GM18909 (cell line): ENCODE results near the gene VANGL2.

Experiments used
- ATAC-seq: cut with Tn5 transposase; IDR thresholded peaks from one replicate; pipeline ENCODE4 v1.9.1; 2021; ENCODE audit warnings: mild to moderate bottlenecking; ENCODE audit not compliant: unreplicated experiment, poor library complexity

The VANGL2 gene

DNA sequence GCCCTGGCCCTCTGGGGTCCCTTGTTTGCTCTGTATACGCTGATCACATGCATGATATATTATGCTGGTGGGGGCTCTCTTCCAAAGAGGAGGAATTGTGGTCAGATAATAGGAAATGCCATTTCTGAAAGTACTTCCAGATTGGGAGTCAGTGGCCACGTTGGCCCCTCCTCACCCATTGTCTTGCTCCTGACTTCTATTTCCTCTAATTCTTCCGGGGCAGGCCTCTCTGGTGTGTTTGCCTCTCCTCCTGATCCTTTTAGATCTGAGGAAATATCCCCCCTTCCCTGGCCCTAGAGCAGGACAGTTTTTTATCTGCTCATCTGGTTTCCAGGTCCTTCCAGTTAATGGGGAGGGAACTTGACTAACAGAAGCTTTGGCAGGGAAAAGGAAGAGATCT lies 2.9 kb downstream of the VANGL2 start:
- ATAC-seq, result no peak

DNA sequence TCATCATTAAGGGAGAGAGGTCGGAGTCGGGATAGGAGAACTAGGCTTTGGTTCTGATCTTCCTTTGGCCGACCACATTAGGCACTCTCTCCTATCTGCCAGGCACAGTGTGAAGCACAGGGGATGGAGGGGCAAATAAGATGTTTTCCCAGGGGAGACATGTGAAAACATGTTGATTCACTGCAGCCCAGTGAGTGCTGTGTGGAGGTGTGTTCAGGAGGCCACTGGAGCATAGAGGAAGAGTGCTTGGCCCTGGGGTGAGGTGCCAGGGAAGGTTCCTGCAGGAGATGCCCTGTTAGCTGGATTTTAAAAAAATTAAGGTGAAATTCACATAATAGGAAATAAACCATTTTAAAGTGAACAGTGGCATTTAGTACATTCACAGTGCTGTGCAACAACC lies 3.7 kb downstream of the VANGL2 start:
- ATAC-seq, result no peak

DNA sequence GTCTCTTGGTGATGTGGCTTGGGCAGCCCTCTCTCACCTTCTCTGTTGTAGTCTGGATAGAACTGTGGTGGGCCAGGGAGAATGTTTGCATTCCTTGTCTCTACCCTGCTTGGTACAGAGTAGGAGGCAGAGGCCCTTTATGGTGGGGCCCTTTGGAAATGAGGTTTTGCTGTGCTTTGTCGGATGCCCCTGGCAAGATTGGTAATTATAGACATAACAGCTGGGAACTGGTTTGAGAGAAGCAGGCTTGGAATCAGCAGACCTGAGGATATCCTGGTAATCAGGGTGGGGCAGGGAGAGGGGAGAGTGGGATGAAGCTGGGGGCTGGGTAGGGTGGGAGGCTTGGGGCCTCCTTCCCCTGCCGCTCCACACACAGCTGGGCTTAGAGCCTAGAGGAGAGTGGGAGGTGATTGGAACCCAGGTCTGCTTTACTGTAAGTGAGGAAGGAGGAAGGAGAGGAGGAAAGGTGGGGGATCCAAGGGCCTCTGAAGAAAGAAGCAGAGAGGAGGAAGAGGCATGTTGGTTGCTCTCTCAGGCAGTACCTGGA lies 5.0 kb downstream of the VANGL2 start:
- ATAC-seq, result no peak

DNA sequence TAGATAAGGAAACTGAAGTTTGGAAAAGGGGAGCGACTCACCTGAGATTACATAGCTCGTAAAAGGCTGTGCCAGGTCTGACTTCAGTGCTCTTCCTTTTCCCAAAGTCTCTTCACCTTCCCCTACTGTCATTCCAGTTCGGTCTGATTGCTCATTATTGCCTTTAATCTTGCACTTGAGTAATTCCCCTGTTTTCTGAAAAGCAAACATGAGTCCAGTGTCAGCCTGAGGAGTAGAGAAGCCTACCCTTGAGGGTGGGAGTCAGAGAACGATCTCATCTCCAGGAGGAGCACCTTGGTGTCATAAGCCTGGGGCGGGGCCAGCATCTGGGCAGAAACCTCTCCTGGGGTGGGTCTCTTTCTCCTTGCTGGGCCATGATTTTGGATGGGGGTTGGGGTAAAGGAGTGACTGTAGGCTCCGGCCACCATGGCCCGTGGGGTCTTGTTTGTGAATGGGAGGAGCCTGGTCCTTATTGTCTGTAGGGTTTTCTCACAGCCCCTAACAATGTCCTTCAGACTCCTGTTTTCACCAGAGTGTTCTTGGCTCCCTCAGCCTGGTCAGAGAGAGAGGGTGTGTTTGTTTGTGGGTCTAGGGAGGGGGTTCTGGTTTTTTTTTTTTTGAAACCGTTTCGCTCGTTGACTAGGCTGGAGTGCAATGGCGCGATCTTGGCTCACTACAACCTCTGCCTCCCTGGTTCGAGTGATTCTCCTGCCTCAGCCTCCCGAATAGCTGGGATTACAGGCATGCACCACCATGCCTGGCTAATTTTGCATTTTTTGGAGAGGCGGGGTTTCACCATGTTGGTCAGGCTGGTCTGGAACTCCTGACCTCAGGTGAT lies 6.0 kb downstream of the VANGL2 start:
- ATAC-seq, result no peak

DNA sequence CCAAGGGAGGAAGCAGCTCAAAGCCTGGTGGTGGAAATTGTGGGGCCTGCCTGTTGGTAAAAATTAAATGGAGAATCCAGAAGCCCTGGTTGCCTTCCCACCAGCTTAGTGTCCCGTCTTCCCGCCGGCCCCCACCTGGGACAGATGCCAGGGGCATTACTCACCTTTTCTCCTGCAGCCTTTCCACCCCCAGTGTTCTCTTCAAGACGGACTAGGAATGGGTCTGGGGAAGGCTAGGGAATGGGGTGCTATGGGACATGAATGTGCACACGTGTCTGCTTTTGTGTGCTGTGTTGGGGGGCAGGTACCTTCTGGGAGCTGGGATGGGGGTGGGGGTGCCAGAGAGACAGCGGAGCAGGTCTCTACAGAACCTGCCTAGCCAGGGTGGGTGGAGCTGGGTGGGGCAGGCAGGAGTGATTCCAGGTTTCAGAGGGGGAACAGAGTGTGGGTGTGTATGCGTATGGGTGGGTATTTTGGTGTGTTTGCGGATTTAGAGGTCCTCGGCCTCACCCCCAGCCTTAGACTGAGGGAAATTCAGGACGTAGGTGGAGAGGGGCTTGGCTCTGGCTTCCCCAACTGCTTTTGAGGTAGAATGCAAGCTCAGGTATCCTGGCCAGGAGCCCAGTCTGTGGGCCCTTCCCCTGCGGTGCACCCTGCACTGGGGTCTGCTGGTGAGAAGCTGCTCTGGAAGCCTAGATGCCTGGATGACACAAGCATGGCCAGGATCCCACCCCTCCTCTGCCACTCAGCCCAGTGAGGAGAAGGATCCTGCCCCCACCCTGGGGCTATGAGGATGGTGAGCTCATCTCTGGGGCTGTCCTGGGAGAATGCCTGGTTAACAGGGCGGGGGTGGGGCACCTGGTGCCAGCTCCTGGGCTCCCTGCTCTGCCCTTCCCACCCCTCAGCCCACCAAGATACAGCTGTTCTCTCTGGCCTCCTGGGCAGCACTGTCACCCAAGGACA lies 7.8 kb downstream of the VANGL2 start:
- no peak for ATAC-seq

DNA sequence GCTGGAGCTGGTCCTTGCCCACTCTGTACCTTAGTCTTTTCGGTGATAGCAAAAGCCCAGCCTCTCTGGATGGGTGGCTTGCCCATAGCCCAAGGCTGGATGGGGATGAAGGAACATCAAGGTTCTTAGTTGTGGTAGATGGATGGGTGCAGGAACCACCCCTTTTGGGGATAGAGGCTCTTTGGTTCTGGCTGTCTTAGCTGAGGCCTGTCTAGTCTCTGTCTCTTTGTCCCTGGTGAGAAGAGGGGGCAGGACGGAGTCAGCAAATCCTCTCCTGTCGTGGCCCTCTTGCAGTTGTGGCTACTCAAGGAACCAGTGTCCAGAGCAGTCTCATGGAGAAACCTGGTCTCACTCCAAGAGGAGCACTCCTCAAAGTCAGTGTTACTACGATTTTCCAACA lies 8.5 kb downstream of the VANGL2 start:
- ATAC-seq, result no peak

DNA sequence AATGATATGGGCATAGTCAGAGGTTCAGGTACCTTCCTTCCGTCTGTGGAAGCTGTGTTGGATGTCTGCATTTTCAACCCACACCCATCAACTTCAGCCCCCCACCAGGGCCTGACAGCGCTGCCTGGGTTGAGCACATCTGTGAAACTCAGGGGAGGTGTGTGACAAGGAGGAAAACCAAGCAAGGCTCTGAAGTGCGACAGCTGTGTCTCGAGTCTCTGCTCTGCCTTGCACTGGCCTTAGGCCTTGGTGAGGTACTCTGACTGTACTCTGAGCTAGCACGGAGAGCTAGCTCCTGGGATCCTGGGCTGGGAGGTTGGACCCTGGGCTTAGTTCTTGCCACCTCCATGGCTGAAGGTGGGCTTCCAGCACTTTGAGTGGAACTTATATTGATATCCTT lies 9.1 kb downstream of the VANGL2 start:
- ATAC-seq, result no peak

DNA sequence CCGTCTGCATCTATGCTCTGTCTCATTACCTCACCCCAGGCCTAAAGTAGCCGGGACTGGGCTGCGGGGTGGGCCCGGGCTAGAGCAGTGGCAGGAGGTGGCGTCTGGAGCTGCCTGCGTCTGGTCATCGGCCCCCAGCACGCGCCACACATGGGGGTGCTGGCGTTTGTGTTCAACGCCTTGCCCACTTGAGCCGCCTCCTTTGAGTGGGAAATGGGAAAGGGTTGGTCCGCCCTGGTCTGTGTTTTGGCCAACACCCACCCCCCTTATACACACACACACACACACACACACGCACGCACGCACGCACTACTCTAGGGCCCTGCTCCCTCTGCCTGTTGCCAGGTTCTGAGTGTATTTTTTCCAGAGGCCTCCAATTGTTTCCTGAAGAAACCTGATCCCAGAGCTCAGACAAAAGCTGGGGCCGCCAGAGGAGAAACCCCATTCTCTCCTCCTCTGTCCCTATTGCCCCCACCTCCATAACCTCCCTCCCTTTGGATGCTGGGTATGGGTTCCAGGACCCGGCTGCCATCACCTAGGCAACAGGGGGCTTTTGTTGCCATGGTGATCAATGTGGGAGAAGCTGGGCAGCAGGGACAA lies 10.1 kb downstream of the VANGL2 start:
- ATAC-seq, result no peak

DNA sequence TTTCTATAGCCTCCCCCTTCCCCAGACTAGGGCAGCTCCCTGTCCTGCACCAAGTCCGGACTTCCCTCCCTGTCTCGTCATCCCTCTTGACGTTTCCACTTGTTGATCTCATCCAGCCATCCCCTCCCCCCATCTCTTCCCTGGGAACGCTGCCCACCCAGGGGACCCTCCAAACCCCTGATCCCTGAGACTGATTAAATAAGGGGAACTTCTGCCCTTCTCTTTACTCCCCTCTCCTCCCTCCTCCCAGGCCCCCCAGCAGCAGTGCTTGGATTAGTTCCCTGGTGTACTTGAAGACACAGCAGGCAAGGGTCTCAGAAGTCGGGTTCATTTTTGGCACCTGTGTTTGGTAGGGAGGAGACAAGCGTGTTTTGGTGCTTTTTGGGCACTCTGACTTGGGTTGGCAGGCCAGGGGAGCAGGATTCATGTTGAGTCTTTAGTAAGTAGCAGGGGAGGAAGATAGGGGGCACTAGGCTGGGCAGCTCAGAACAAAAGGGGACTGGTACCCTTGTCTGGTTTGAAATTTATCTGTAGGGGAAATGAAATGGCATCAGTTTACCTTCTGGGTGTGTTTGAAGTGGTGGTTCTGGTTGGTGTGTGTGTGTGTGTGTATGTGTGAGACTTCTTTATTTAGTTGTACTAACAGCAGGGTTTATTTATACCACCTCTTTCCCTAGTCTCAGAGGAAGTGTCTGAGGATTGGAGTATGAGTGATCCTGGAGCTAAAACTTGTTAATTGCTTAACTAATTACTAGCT lies 11.1 kb downstream of the VANGL2 start:
- ATAC-seq, result no peak

DNA sequence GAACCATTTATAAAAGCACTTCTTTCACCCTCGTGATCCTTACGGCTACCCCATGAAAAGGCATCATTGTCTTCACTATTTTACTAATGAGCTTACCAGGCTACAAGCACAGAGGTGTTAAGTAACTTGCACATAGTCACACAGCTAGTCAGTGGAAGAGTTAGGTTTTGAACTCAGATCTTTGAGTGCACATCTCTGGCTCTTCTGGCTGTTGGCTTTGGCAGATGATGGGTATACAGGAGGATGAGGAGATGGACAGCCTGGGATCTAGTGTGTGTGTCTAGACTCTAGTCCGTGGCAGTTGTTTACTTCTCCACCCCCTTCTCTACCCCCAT lies 11.6 kb downstream of the VANGL2 start:
- ATAC-seq, result no peak

DNA sequence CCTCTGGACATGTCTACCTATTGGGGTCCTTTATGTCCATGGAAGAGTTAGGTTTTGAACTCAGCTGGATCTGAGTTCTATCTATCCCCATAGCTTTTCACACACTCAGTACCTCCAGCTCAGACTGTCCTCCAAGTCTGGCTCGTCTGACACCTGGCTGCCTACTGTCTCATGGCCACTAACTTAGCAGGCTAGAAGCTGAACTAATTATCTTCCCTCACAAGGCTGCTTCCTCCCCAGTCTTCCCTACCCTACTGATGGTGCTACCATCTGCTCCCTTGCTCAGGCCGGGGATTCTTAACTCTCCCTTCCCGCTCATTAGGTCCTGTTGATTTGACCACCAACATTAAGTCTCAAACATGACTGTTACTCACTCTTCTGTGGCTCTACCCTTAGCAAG lies 13.4 kb downstream of the VANGL2 start:
- ATAC-seq, result no peak

DNA sequence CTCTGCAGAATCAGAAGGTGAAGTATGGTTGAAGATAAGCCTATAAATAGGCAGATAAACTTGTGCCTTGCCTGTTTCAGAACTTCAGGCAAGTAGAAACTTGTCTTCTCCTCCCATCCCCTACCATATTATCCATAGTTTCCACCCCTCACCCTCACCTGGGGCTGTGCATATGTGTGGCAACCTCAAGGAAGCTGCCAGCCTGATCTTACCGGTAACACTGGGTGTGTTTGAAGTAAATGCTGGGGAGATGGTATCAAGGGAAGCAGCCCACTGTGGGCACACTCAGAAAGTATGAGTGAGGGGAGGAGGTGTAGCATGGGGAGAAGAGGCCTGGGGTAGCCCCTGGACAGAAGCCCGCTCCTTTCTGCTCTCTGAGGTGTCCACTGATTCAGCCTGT lies 14.5 kb downstream of the VANGL2 start:
- no peak for ATAC-seq

DNA sequence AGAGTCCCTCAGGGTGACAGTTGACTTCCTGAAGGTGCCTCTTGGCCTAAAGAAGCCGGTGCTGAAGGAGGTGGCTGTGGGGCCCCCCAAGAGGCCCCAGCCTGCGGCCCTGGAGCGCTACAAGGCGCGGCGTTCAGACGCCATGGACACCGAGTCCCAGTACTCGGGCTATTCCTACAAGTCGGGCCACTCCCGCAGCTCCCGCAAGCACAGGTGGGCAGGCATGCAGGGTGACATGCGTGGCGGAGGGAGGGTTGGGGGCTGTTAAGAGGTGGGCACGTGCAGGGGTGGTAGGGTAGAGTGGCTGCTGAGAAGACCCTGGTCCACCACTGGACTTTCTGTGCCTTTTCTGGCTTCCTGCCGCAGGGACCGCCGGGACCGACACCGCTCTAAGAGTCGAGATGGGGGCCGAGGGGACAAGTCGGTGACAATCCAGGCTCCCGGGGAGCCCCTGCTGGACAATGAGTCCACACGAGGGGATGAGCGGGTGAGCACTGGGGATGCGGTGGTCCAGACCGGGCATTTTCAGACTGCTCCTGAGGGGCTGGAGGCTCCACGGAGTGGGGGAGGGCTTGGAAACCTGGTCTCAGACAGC lies 15.4 kb downstream of the VANGL2 start:
- no peak for ATAC-seq

DNA sequence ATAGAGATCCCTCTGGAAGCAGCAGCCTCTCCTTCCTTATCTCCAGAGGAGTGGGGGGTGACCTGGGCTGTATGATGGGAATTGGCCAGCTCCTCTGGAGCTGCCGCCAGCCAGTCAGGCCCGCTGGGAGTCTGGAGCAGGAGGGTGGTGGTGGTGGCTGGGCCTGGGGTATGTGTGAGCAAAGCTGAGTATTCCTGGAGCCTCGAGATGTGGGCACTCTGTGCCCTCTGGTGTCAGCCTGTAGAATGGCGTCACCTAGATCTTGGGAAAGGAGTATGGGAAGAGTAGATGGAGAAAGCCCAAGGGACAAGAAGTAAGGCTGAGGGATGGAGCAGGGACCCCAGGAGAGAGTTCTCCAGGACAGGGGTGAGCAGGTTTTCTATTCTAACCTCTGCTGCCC lies 16.0 kb downstream of the VANGL2 start:
- no peak for ATAC-seq

DNA sequence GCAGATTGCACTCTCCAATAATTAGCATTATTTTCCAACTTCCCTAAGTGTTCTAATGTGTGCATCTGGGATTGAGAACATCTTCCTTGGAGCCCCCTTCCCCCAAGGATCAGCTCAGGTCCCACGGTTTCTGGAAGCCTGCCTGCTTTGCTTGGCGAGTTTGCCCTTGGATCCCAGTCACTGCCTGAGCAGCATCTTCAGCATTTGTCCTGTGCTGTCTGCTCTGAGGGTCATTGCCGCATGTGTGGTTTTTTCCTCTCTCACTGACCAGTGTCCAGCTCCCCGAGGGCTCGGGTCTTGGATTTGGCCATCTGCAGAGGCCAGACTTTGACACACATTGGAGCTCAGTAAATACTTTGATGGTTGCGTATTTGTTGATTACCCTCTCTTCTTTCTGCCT lies 18.1 kb downstream of the VANGL2 start:
- ATAC-seq, result no peak

DNA sequence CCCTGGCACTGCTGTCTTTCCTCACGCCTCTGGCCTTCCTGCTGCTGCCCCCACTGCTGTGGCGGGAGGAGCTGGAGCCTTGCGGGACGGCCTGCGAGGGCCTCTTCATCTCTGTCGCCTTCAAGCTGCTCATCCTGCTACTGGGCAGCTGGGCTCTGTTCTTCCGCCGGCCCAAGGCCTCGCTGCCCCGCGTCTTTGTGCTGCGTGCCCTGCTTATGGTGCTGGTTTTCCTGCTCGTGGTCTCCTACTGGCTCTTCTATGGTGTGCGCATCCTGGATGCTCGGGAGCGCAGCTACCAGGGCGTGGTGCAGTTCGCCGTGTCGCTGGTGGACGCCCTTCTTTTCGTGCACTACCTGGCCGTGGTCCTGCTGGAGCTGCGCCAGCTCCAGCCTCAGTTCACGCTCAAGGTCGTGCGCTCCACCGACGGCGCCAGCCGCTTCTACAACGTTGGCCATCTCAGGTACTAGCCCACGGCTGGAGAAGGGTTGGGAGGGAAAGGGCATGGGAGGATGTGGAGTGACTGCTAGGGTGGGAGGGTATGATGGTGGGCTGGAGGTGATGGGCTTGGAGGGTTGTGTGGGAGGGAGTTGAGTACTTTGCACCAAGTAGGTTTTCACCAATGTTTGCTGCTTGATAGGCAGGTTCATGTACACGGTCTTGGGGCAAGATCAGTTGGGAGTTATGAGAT lies 18.9 kb downstream of the VANGL2 start:
- ATAC-seq, result no peak

DNA sequence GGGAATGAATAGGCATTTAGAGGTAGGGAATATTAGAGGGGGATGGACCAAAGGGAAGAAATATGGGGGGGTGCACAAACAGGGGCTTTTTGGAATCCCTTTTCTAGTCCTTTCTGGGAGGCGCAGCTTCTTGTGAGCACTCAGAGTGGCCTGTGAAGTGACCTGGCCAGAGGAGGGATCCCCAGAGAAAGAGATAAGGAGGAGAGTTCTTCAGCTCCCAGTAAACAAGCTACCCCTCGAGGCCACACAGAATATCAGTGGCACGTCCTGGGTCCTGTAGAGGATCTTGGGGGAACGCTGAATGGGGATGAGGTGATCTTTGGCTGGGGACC lies 19.4 kb downstream of the VANGL2 start:
- ATAC-seq, result no peak

DNA sequence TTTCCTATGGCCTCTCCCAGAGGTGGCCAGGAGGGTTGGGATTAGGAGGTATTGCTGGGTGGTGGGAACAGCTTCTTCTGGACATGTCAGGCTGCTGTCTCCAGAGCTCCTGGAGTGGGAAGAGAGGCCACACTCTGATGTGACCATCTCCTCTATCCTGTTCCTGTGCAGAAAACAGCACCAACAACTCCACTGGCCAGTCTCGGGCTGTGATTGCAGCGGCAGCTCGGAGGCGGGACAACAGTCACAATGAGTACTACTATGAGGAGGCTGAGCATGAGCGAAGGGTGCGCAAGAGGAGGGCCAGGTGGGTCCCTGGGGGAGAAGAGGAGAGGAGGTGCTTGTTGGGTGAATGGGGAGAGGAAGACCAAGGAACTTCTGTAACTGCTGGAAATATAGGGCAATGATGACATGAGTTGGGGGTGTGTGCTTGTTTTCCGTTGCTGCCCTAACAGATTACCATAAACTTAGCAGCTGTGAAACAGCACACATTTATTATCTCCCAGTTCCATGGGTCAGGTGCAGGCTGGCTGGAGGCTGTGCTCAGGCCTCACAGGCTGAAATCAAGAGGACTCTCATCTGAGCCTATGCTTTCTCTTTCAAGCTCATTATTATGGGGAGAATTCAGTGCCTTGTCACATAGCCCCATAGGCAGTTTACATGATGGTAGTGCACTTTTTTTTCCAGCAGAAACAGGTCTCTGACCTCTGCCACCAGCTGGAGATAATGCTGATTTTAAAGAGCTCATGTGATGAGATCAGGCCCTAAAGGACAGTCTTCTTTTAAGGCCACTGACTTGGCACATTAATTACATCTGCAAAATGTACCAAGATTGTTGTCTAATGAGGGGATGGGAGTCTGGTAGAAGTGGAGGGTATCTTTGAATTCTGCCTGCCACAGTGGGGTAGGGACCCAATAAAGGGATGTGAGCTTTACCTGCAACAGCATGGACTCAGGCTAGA lies 20.8 kb downstream of the VANGL2 start:
- ATAC-seq, result no peak
